ENCODE measurements around the gene SERPINA12.

SERPINA12 gene

GRCh38 chr14:94509356-94509755, at the start of gene SERPINA12:
Gene SERPINA12, minus strand, starts transcription at chr14:94509469. Its CDS starts 11,072 bp downstream, at chr14:94498397.
- DNase-seq (ENCODE audit: low spot score): no peak

- DNase-seq (ENCODE audit: low spot score): no peak
Observed at GRCh38 chr14:94558842-94559241, 49.6 kb upstream of the SERPINA12 start.

GRCh38 chr14:94557327-94557726, 48.1 kb upstream of the SERPINA12 start:
- no peak for DNase-seq (ENCODE audit: low spot score)

GRCh38 chr14:94555991-94556390, 46.7 kb upstream of the SERPINA12 start:
- no peak for DNase-seq (ENCODE audit: low spot score)

GRCh38 chr14:94550041-94550440, 40.8 kb upstream of the SERPINA12 start:
- no peak for DNase-seq (ENCODE audit: low spot score)

GRCh38 chr14:94548999-94549985, 40.0 kb upstream of the SERPINA12 start:
- DNase-seq (ENCODE audit: low spot score): peak; percentile 55

GRCh38 chr14:94548131-94548998, 39.1 kb upstream of the SERPINA12 start:
- DNase-seq (ENCODE audit: low spot score): no peak

GRCh38 chr14:94547726-94548125, 38.5 kb upstream of the SERPINA12 start:
- no peak for DNase-seq (ENCODE audit: low spot score)

- no peak for DNase-seq (ENCODE audit: low spot score)
Observed at GRCh38 chr14:94547151-94547680, 37.9 kb upstream of the SERPINA12 start.

GRCh38 chr14:94545131-94545841, 36.0 kb upstream of the SERPINA12 start:
- DNase-seq (ENCODE audit: low spot score): no peak

GRCh38 chr14:94544726-94545125, 35.5 kb upstream of the SERPINA12 start:
- no peak for DNase-seq (ENCODE audit: low spot score)

GRCh38 chr14:94543449-94544124, 34.3 kb upstream of the SERPINA12 start:
- no peak for DNase-seq (ENCODE audit: low spot score)

GRCh38 chr14:94542811-94543440, 33.7 kb upstream of the SERPINA12 start:
- DNase-seq (ENCODE audit: low spot score): no peak

GRCh38 chr14:94542111-94542810, 33.0 kb upstream of the SERPINA12 start:
- DNase-seq (ENCODE audit: low spot score): no peak

- no peak for DNase-seq (ENCODE audit: low spot score)
Observed at GRCh38 chr14:94541234-94541975, 32.1 kb upstream of the SERPINA12 start.

GRCh38 chr14:94540031-94540794, 30.9 kb upstream of the SERPINA12 start:
- no peak for DNase-seq (ENCODE audit: low spot score)

GRCh38 chr14:94539181-94539580, 29.9 kb upstream of the SERPINA12 start:
- no peak for DNase-seq (ENCODE audit: low spot score)

- no peak for DNase-seq (ENCODE audit: low spot score)
Observed at GRCh38 chr14:94538070-94538740, 28.9 kb upstream of the SERPINA12 start.
